Stomach (tissue), 4 donors: ENCODE data around the gene MAK.

Source experiments
- CTCF ChIP-seq, 7 experiments: fragments of 450-650 bp in 4 of 7; fragments of 200-600 bp in 3 of 7; sonication (generic) in 3 of 7; IDR thresholded peaks; one replicate each; pipeline ENCODE4 v1.5.1; 2016 to 2019; ENCODE audit warnings: antibody characterized with exemption in 7 of 7, control low read depth in 2 of 7, mild to moderate bottlenecking in 1 of 7
- EP300 ChIP-seq: sonication (generic); formaldehyde crosslinking; IDR thresholded peaks from one replicate; pipeline ENCODE4 v1.6.1; 2017; ENCODE audit warnings: antibody characterized with exemption
- POLR2A ChIP-seq, 4 donors: fragments of 450-650 bp; IDR thresholded peaks; one replicate each; pipeline ENCODE4 v1.6.1; 2016; ENCODE audit warnings: antibody characterized with exemption in 4 of 4, control low read depth in 2 of 4, mild to moderate bottlenecking in 1 of 4, moderate library complexity in 1 of 4
- POLR2AphosphoS5 ChIP-seq, 3 donors: sonication (generic); formaldehyde crosslinking; IDR thresholded peaks; one replicate each; pipeline ENCODE4 v1.6.1; 2016; ENCODE audit warnings: antibody characterized with exemption in 3 of 3

GRCh38 chr6:10771371-10771894 lies 66.9 kb downstream of the MAK start:
- TF ChIP-seq CTCF (IDR thresholded peaks at IDR 0.05) (no peak), EP300 (no peak), POLR2A (IDR thresholded peaks at IDR 0.05) (no peak), POLR2AphosphoS5 (IDR thresholded peaks at IDR 0.05) (no peak)
